ENCODE results near the gene S100PBP. TPM values are rescaled to one million over a fixed set of nuclear protein-coding genes. Genes with fewer than 3 reads are reported as not detected.
"Not testable (repeated sequence)": the region's sequence is repeated elsewhere in the genome, so short reads cannot be mapped to it uniquely, and the experiment has no call there.

S100PBP gene
- total RNA-seq, 1 donor from 2014 or later: 26.9 TPM

GRCh38 chr1:32900371-32900955 lies 83.0 kb downstream of the S100PBP start:
- no peak for DNase-seq (ENCODE audit: low spot score)

DNA sequence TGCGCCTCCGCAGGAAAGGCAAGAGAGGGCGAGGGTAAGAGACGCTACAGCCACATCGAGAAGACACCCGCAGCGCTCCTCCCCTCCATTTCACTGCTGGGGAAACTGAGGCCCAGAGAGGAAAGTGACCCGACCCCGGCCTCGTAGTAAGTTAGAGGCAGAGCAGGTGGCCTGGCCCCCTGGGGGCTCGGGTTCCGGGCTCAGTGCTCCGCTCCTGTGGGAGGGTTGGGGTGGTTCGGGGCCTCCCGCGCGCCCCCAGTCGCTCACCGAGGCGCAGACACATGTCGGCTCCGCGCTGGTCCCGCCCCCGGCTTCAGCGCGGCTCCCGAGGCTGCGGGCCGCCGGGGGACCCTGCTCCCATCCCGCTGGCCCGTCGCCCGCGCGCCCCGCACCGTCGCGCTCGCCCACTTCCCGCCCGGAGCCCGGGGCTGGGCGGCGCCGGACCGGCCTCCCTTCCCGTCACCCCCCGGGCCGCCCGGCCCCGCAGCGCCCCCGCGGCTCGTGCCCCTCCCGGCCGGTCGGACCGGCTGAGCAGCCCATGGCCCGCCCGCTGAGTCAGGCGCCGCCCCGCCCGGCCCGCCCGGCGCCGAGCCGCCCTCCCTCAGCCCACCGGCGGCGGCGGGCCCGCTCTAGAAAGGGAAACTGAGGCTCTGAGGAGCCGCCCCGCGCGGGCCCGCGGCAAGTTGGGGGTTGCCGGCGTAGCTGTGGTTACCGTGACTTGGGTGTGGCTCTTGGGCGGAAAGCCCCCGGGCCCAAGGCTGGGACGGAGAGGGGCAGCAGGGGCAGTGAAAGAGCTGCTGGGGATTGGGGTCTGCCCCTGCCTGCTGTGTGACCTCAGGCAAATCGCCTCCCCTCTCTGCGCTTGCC lies 83.7 kb downstream of the S100PBP start, which contains the start of gene TMEM54:
Gene TMEM54, minus strand, starts transcription at position 434 of the 867 bp plus-strand sequence. Its CDS starts 151 bp downstream, at position 283.
- DNase-seq (ENCODE audit: low spot score): peak; percentile 70

DNA sequence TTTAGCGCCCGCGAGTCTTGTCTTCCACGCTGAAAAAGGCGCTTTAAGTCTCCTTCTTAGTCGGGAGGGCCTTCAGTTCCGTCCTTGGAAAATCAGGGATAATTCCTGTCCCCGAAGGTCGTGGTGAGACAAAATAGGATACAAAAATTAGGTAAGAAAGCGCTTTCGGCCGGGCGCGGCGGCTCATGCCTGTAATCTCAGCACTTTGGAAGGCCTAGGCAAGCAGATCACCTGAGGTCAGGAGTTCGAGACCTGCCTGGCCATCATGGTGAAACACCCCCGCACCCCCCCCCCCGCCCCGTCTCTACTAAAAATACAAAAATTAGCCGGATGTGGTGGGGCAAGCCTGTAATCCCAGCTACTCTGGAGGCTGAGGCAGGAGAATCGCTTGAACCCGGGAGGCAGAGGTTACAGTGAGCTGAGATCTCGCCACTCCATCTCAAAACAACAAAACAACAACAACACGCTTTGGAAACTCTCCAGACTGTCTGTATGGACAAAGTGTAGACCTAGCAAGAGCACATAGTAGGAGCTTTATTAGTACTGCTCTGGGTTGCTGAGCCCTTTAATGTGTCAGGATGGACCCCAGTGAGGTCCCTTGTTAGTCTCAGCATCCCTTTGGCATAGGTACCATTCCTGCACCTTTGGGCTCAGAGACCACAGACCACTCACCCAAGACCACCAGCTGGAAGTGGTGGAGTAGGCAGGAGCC lies 84.5 kb downstream of the S100PBP start:
- DNase-seq (ENCODE audit: low spot score): no peak

- no peak for DNase-seq (ENCODE audit: low spot score)
Measured at GRCh38 chr1:32902535-32902920, 85.1 kb downstream of the S100PBP start.

- peak; percentile 87 for DNase-seq (ENCODE audit: low spot score)
Measured at GRCh38 chr1:32903991-32904785, 86.7 kb downstream of the S100PBP start.

DNA sequence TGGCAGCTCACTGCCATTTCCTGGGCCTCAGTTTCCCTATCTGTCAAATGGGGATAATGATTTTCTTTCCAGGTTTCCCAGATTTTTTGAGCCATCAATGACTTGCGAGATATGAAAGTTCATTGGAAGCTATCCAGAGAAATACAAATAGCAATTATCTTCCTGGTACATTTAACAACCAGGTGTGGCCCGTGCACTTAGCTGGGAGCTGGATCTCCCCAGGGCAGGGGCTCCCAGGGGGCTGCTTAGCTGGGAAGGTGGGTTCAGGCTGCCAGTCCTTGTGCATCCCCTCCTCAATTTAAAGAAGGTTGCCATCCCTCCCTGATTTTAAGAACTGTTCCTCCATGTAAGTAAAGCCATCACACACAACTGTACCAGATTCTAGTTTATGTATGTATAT lies 87.3 kb downstream of the S100PBP start:
- no peak for DNase-seq (ENCODE audit: low spot score)

GRCh38 chr1:32905588-32905987 lies 88.1 kb downstream of the S100PBP start:
- not testable (repeated sequence) for DNase-seq (ENCODE audit: low spot score)

DNA sequence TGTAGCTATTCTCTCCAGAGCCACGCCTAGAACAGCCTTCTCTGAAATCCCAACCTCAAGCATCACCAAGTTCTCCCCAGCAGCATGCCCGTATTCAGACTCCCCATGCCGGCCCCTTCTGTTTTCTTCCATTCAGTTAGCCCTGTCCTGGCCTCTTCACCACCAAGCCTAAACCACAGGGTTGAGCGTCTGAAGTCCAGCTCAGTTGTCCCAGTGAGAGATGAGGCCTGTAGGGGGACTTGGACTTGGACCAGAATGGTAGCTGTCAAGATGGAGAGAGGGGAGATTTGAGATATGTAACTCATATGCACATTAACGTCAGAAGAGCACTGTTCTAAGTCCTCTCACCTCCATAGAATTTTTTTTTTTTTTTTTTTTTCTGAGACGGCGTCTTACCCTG lies 89.2 kb downstream of the S100PBP start:
- no peak for DNase-seq (ENCODE audit: low spot score)

- no peak for DNase-seq (ENCODE audit: low spot score)
Measured at GRCh38 chr1:32907435-32907834, 90.0 kb downstream of the S100PBP start.

Other genes starting within 250 kb of the S100PBP start
- gene ZBTB8OS, start 167.1 kb upstream of the S100PBP start, total RNA-seq: 29.9 TPM
- gene RBBP4, start 166.4 kb upstream of the S100PBP start, total RNA-seq: 174 TPM
- gene SYNC, start 114.9 kb upstream of the S100PBP start, total RNA-seq: 17.4 TPM
- gene YARS1, start 295 bp upstream of the S100PBP start, total RNA-seq: 28.5 TPM
- gene FNDC5, start 53.3 kb downstream of the S100PBP start, total RNA-seq: 8.4 TPM
- gene HPCA, start 68.8 kb downstream of the S100PBP start, total RNA-seq: 1.8 TPM
- gene TMEM54, start 83.7 kb downstream of the S100PBP start, total RNA-seq: 372 TPM
- gene RNF19B, start 147.2 kb downstream of the S100PBP start, total RNA-seq: 31.4 TPM
- 130 TPM for gene AK2, start 219.2 kb downstream of the S100PBP start, total RNA-seq

Data from mucosa of gallbladder (tissue), 1 donor.